ENCODE data around the gene SYVN1. TPM values are rescaled to one million over a fixed set of nuclear protein-coding genes. Genes with fewer than 3 reads are reported as not detected.

SYVN1 gene
- total and polyA plus RNA-seq, 10 of the 15 experiments (the other 5 are each of a cell fraction or from before 2014, with no cell fraction given) = 0.79 to 63.6 (median 20.1) TPM

GRCh38 chr11:65121865-65122696 is 12.2 kb downstream of the SYVN1 start, which contains the start of the genes FAU and MRPL49 (continued):
- TF ChIP-seq ZBTB40 (IDR thresholded peaks at IDR 0.05; ENCODE audit: borderline replicate concordance) = peak; percentile 44; the same call in 1 of the 2 replicates
- no peak for TF ChIP-seq IRF4 (IDR thresholded peaks at IDR 0.05; ENCODE audit: low read depth, low read length)
- TF ChIP-seq MAX (IDR thresholded peaks at IDR 0.05; ENCODE audit: low read depth, low read length) = peak; percentile 22
- TF ChIP-seq KLF5 (IDR thresholded peaks at IDR 0.05; ENCODE audit: partially characterized antibody) = peak; percentile 16

GRCh38 chr11:65121447-65121864 is 12.9 kb downstream of the SYVN1 start:
- Histone ChIP-seq H3K9ac (ENCODE audit: control insufficient read depth, insufficient read depth, low read length) (peak overlapping the region; percentile 97), H3K9me3 (replicated peaks; ENCODE audit: control insufficient read depth, insufficient read depth, low read length) (no peaks in the 10 kb centered on the region), H4K20me1 (ENCODE audit: control insufficient read depth, insufficient read depth) (no peaks in the 10 kb centered on the region), H3K27ac (ENCODE audit: control insufficient read depth, insufficient read depth) (peak overlapping the region; percentile 80), H3K4me3 (peak overlapping the region; percentile 85), H3K36me3 (ENCODE audit: control insufficient read depth in 2 of 2, insufficient read depth in 2 of 2, low read length in 1 of 2) (peaks cover 14 to 33% of the 10 kb centered on the region in 2 experiments), H3K4me2 (ENCODE audit: control insufficient read depth, insufficient read depth) (peak overlapping the region; percentile 79), H3K27me3 (replicated peaks in 1 of 2; ENCODE audit: control insufficient read depth in 2 of 2, insufficient read depth in 2 of 2, low read length in 1 of 2) (no peaks in the 10 kb centered on the region), H3K4me1 (ENCODE audit: control insufficient read depth, insufficient read depth, low read length) (peaks cover 19% of the 10 kb centered on the region), H3K79me2 (ENCODE audit: control insufficient read depth, insufficient read depth, low read length) (peaks cover 49% of the 10 kb centered on the region), H2AFZ (ENCODE audit: control insufficient read depth, low read depth, low read length) (no peak overlapping the region)
- FAIRE-seq (no peak), DNase-seq (ENCODE audit: low read depth, low spot score) (no peak), ATAC-seq (peak; percentile 17)
- in situ Hi-C loops (cut with MboI) (no loop called here), intact Hi-C loops (cut with micrococcal nuclease; ENCODE audit: unreplicated experiment) (no loop called here)
- ChIA-PET CTCF (interaction anchor here (0.7 to 3.1 kb wide), 20 partner anchors 8 to 334 kb away, joined by 3 to 40 read pairs (median 4); partner anchors contain the start of genes ARL2, CAPN1, CDC42BPG and POLA2), SMC1A (ENCODE audit: uncharacterized antibody, unreplicated experiment) (interaction anchor here (0.8 to 3.5 kb wide), 10 partner anchors 10 to 317 kb away, joined by 3 to 15 read pairs (median 6); partner anchors contain the start of genes ARL2, BATF2, CAPN1 and SNX15), RAD21 (ENCODE audit: unreplicated experiment) (interaction anchor here (0.8 to 3.3 kb wide), 12 partner anchors 10 to 343 kb away, joined by 3 to 34 read pairs (median 6); partner anchors contain the start of genes ARL2, CAPN1, SAC3D1 and SF1), POLR2A (interaction anchor here (0.5 to 3.1 kb wide), 23 partner anchors 8 to 807 kb away, joined by 3 to 31 read pairs (median 5); partner anchors contain the start of genes ARL2, CAPN1, CDC42BPG and DPF2)
- 2% methylated on average over 22 of the region's 22 CpGs for WGBS (ENCODE audit: insufficient coverage, insufficient replicate concordance, low lambda C conversion rate, missing lambda C conversion rate)
- no TSS peak for BruUV-seq (replicated peaks)
- TF ChIP-seq CBFB (IDR thresholded peaks at IDR 0.05; ENCODE audit: low read depth) (no peak), MAX (IDR thresholded peaks at IDR 0.05; ENCODE audit: low read depth, low read length) (0 out of 2 replicates have a peak, but pooled peaks have one; percentile 4), NRF1 (conservative IDR thresholded peaks at IDR 0.05; ENCODE audit: low read depth, low read length) (no peak), NR2C1 (IDR thresholded peaks at IDR 0.05) (peak; percentile 33; the same call in 1 of the 2 replicates), HDAC6 (IDR thresholded peaks at IDR 0.05; ENCODE audit: unreplicated experiment) (no peak), CTCF (IDR thresholded peaks at IDR 0.05 in 2 of 3, conservative IDR thresholded peaks at IDR 0.05 in 1 of 3; ENCODE audit: control insufficient read depth in 2 of 3, extremely low read depth in 1 of 3, insufficient read depth in 1 of 3, low read depth in 3 of 3, low read length in 3 of 3) (0 out of 6 replicates have a peak, but pooled peaks of 1 of the 3 experiments have one; percentile 1)
